ENCODE results near the gene FANCD2OS.
"Not testable (repeated sequence)": the region's sequence is repeated elsewhere in the genome, so short reads cannot be mapped to it uniquely, and the experiment has no call there.

The FANCD2OS gene

DNA sequence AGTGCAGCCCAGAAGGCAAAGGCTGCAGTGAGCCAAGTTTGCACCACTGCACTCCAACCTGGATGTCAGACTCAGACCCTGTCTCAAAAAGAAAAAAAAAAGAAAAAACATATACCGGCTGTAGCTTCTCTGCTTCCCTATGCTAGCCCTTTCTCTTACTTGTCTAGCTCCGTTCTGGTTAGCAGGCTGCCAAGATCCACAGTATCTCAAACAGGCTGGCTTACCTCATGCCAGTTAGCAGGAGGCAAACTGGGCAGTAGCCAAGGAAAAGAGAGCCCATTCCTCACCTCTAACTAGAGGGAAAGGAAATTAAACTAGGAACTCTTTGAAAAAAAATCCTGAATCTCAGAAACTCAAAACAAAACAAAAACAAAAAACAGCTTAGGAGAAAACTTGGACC lies 16.7 kb downstream of the FANCD2OS start:
- not testable (repeated sequence) for DNase-seq (ENCODE audit: low spot score)

DNA sequence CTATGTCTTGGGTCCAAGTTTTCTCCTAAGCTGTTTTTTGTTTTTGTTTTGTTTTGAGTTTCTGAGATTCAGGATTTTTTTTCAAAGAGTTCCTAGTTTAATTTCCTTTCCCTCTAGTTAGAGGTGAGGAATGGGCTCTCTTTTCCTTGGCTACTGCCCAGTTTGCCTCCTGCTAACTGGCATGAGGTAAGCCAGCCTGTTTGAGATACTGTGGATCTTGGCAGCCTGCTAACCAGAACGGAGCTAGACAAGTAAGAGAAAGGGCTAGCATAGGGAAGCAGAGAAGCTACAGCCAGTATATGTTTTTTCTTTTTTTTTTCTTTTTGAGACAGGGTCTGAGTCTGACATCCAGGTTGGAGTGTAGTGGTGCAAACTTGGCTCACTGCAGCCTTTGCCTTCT lies 17.3 kb downstream of the FANCD2OS start:
- not testable (repeated sequence) for DNase-seq (ENCODE audit: low spot score)

DNA sequence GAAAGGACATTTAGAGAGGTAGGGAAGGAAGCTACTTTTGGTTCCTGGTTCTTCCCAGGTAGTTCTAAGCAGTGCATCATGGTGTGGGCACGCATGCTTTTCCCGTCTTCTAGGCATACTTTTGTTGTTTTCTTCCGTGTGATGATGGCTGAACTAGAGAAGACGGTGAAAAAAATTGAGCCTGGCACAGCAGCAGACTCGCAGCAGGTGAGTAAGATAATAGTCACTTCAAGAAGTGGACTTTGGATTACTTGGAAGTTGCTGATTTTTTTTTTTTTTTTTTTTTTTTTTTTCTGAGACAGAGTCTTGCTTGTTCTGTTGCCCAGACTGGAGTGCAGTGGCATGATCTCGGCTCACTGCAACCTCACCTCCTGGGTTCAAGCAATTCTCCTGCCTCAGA lies 17.9 kb downstream of the FANCD2OS start:
- DNase-seq (ENCODE audit: low spot score): no peak

DNA sequence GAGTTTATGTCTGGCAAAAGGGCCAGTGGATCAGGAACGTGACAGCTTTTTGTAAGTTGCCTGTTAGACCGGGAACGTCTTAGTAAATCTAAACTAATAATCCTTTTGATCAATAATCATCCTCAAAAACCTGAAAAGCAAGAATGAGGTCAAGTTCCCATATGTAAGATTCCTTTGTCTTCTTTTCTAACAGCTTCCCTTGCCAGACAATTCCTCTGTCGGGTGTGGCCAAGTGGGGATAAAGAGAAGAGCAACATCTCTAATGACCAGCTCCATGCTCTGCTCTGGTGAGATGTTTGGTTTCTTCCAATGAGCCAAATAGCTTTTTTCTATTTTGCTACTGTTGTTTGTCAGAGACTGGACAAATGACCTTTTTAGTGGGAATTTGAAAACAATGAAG lies 19.8 kb downstream of the FANCD2OS start:
- DNase-seq (ENCODE audit: low spot score): no peak

DNA sequence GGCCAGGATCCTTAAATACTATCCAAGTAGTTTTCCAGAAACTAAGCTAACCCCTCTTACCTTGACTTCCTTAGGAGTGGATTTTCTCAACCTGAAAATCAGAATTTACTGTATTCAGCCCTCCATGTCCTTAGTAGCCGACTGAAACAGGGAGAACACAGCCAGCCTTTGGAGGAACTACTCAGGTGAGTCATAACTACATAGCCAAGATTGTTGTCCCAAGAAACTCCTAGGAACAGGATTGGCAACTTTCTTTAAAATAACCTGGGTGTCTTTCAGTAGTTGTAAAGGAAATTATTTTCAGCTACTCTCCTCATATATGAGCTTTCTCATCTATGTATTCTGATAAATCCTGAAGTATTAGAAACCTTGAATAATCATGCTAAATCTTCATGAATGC lies 22.3 kb downstream of the FANCD2OS start:
- DNase-seq (ENCODE audit: low spot score): no peak

DNA sequence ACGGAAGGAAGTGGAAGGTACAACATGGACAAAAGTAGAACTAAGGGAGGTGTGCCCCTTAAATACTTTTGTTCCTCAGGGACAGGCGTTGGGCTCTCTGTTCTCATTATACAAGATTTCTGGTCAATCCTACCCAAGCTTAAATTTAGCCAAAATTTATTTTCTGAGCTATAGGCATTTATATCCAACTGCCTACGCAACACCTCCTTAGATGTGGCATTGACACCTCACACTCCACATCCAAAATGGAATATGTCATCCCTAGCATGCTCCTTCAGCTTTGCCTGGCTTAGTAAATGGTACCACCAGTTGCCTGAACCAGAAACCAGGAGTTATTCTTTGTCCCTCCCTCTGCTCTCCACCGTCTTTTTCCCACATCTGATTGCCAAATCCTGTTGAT lies 26.2 kb downstream of the FANCD2OS start:
- no peak for DNase-seq (ENCODE audit: low spot score)

DNA sequence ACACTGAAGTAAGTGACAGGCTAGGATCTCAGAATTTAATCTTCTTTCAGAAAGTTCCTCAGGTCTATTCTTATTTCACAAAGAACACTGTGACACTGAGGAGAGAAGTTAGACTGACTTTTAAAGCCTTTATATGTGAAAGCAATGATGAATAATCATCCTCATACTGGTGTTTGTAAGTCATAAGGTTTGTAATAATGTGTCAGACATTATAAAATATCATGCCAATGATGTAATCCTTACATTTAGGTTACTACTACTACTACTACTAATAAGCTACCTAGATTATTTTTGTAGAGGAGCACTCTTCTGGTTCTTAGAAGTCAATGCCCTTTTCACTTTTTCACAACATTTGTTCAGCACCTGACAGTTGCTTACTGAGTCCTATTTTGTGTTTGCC lies 33.4 kb downstream of the FANCD2OS start:
- DNase-seq (ENCODE audit: low spot score): no peak

DNA sequence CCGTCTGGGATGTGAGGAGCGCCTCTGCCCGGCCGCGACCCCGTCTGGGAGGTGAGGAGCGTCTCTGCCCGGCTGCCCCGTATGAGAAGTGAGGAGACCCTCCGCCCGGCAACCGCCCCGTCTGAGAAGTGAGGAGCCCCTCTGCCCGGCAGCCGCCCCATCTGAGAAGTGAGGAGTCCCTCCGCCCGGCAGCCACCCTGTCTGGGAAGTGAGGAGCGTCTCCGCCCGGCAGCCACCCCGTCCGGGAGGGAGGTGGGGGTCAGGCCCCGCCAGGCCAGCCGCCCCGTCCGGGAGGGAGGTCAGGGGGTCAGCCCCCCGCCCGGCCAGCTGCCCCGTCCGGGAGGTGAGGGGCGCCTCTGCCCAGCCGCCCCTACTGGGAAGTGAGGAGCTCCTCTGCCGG lies 38.0 kb downstream of the FANCD2OS start:
- not testable (repeated sequence) for DNase-seq (ENCODE audit: low spot score)

DNA sequence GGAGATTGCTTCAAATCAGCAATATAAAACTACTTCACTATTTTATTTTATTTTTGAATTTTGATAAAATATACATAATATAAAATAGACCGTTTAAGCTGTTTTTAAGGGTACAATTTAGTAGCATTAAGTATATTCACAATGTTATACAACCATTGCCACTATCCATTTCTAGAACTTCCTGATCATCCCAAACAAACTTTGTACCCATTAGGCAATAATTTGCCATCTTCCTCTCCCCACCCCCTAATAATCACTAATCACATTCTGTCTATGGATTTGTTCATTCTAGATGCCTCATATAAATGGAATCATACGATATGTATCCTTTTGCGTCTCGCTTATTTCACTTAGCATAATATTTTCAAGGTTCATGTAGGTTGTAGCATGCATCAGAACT lies 53.0 kb downstream of the FANCD2OS start:
- DNase-seq (ENCODE audit: low spot score): no peak
